GM12872 (cell line): ENCODE measurements around the gene UPP1.

Experiments
- CTCF ChIP-seq: IDR thresholded peaks from 3 replicates; pipeline ENCODE4 v1.5.1; 2011; ENCODE audit warnings: low read depth, mild to moderate bottlenecking, low read length, moderate library complexity; ENCODE audit not compliant: insufficient read depth

UPP1 gene

GRCh38 chr7:48154792-48155413, 65.8 kb downstream of the UPP1 start:
- TF ChIP-seq CTCF = peak; percentile 76
